Neuronal stem cell (in vitro differentiated cells): ENCODE results near the gene MIF.

Experiments
- DNase-seq: peaks from one replicate; pipeline ENCODE4 v3.0.0-alpha.2; 2013; ENCODE audit warnings: low spot score
- H2AFZ ChIP-seq: one replicate; pipeline ENCODE4 v1.6.1; 2013; ENCODE audit warnings: mild to moderate bottlenecking, low read length, inconsistent platforms
- H2AK5ac ChIP-seq: 2 replicates; pipeline ENCODE4 v1.6.1; 2013; ENCODE audit warnings: low read depth, mild to moderate bottlenecking, inconsistent platforms, low read length, moderate library complexity, mixed read lengths
- H2BK120ac ChIP-seq: 2 replicates; pipeline ENCODE4 v1.6.1; 2013; ENCODE audit warnings: low read depth, mild to moderate bottlenecking, inconsistent platforms, low read length, moderate library complexity, mixed read lengths
- H2BK12ac ChIP-seq: one replicate; pipeline ENCODE4 v1.6.1; 2013; ENCODE audit warnings: low read length, inconsistent platforms
- H2BK15ac ChIP-seq: 2 replicates; pipeline ENCODE4 v1.6.1; 2013; ENCODE audit warnings: mild to moderate bottlenecking, low read length, inconsistent platforms, mixed read lengths
- H2BK5ac ChIP-seq: one replicate; pipeline ENCODE4 v1.6.1; 2013; ENCODE audit warnings: inconsistent platforms, mild to moderate bottlenecking, low read length, moderate library complexity
- H3K14ac ChIP-seq: one replicate; pipeline ENCODE4 v1.6.1; 2013; ENCODE audit warnings: low read length, inconsistent platforms
- H3K18ac ChIP-seq: 2 replicates; pipeline ENCODE4 v1.6.1; 2013; ENCODE audit warnings: low read length, inconsistent platforms
- H3K23ac ChIP-seq: 2 replicates; pipeline ENCODE4 v1.6.1; 2013; ENCODE audit warnings: low read depth, mild to moderate bottlenecking, mixed read lengths, low read length, inconsistent platforms; ENCODE audit not compliant: poor library complexity
- H3K27ac ChIP-seq: replicated peaks from 3 replicates; pipeline ENCODE4 v1.5.1; 2013; ENCODE audit warnings: low read length, inconsistent platforms
- H3K27me3 ChIP-seq, 3 experiments: 2 replicates each; pipeline ENCODE4 v1.6.1; 2013; ENCODE audit warnings: low read length in 3 of 3, mild to moderate bottlenecking in 2 of 3, inconsistent platforms in 1 of 3, low read depth in 1 of 3, mixed read lengths in 1 of 3, moderate library complexity in 1 of 3; ENCODE audit not compliant: control insufficient read depth in 3 of 3, insufficient read depth in 3 of 3
- H3K36me3 ChIP-seq, 2 donors: replicated peaks in 1 of 2; 2 replicates each; pipeline ENCODE4 v1.6.1; 2013; ENCODE audit warnings: low read length in 2 of 2; ENCODE audit not compliant: control insufficient read depth in 2 of 2, insufficient read depth in 2 of 2
- H3K4ac ChIP-seq: 2 replicates; pipeline ENCODE4 v1.6.1; 2013; ENCODE audit warnings: inconsistent platforms, mild to moderate bottlenecking, low read length, moderate library complexity
- H3K4me1 ChIP-seq, 2 donors: 1 replicate in 1 of 2; 2 replicates in 1 of 2; pipeline ENCODE4 v1.6.1; 2013; ENCODE audit warnings: low read length in 2 of 2, low read depth in 1 of 2; ENCODE audit not compliant: control insufficient read depth in 2 of 2, insufficient read depth in 1 of 2
- H3K4me2 ChIP-seq: one replicate; pipeline ENCODE4 v1.6.1; 2013; ENCODE audit warnings: mild to moderate bottlenecking, low read length, inconsistent platforms; ENCODE audit not compliant: insufficient read depth, poor library complexity, severe bottlenecking
- H3K4me3 ChIP-seq, 2 donors: 2 replicates each; pipeline ENCODE4 v1.5.1; 2013; ENCODE audit warnings: low read length in 2 of 2, mild to moderate bottlenecking in 2 of 2, inconsistent platforms in 1 of 2, moderate library complexity in 1 of 2
- H3K79me1 ChIP-seq: one replicate; pipeline ENCODE4 v1.6.1; 2013; ENCODE audit warnings: low read depth, mild to moderate bottlenecking, inconsistent platforms, low read length, moderate library complexity
- H3K9ac ChIP-seq: one replicate; pipeline ENCODE4 v1.6.1; 2013; ENCODE audit warnings: mild to moderate bottlenecking, low read depth, low read length, inconsistent platforms; ENCODE audit not compliant: poor library complexity
- H3K9me3 ChIP-seq, 2 donors: replicated peaks in 1 of 2; 2 replicates each; pipeline versions ENCODE3 to v1.6.1; 2013; ENCODE audit warnings: low read length in 2 of 2, mild to moderate bottlenecking in 2 of 2, inconsistent platforms in 1 of 2, low read depth in 1 of 2, mixed read lengths in 1 of 2, moderate library complexity in 1 of 2; ENCODE audit not compliant: control insufficient read depth in 2 of 2, insufficient read depth in 1 of 2
- H4K8ac ChIP-seq: one replicate; pipeline ENCODE4 v1.6.1; 2013; ENCODE audit warnings: low read depth, mild to moderate bottlenecking, inconsistent platforms, low read length, moderate library complexity
- H4K91ac ChIP-seq: one replicate; pipeline ENCODE4 v1.6.1; 2013; ENCODE audit warnings: low read length, low read depth, mild to moderate bottlenecking, inconsistent platforms; ENCODE audit not compliant: poor library complexity
- WGBS, 2 donors: extraction: QIAGEN DNeasy Blood & Tissue Kit; methylation state at CpG; one replicate each; pipeline ENCODE4 v1.1.7; 2013; ENCODE audit warnings: missing lambda C conversion rate in 2 of 2, mixed read lengths in 1 of 2; ENCODE audit not compliant: insufficient read length in 2 of 2, insufficient replicate concordance in 1 of 2; ENCODE audit errors: extremely low coverage in 2 of 2; 5-methylcytosine and 5-hydroxymethylcytosine counted together

The MIF gene

GRCh38 chr22:23901600-23901999 lies 7.4 kb downstream of the MIF start:
- H2AFZ ChIP-seq = no peak overlapping the region
- no peak overlapping the region for H3K4me2 ChIP-seq
- H3K14ac ChIP-seq = no peak overlapping the region
- no peak overlapping the region for H2BK12ac ChIP-seq
- no peak overlapping the region for H4K91ac ChIP-seq
- H3K27ac ChIP-seq = no peak overlapping the region
- no peak overlapping the region for H3K18ac ChIP-seq
- peaks cover 0 to 1% (median 0%) of the 10 kb centered on the region in 3 experiments for H3K27me3 ChIP-seq
- H3K23ac ChIP-seq = no peak overlapping the region
- H2AK5ac ChIP-seq = no peak overlapping the region
- H2BK15ac ChIP-seq = no peak overlapping the region
- H3K9ac ChIP-seq = no peak overlapping the region
- no peak for DNase-seq
- H3K79me1 ChIP-seq = peaks cover 3% of the 10 kb centered on the region
- H4K8ac ChIP-seq = no peak overlapping the region
- H3K4me1 ChIP-seq = peaks cover 1 to 5% of the 10 kb centered on the region in 2 donors
- H3K4me3 ChIP-seq = no peak overlapping the region
- H2BK5ac ChIP-seq = no peak overlapping the region
- H2BK120ac ChIP-seq = no peak overlapping the region
- no peak overlapping the region for H3K4ac ChIP-seq
- peaks cover 12 to 17% of the 10 kb centered on the region in 2 donors for H3K36me3 ChIP-seq
- WGBS, 2 donors = no CpG with 5 or more reads among the region's 4 CpGs
- H3K9me3 ChIP-seq = no peaks in the 10 kb centered on the region

- Histone ChIP-seq H3K9me3 (no peaks in the 10 kb centered on the region), H2AK5ac (no peak overlapping the region), H3K4ac (no peak overlapping the region), H4K91ac (no peak overlapping the region), H3K23ac (no peak overlapping the region), H3K4me1 (peaks cover 0 to 5% of the 10 kb centered on the region in 2 donors), H3K14ac (no peak overlapping the region), H2BK12ac (no peak overlapping the region), H3K9ac (no peak overlapping the region), H3K27me3 (peaks cover 0 to 1% (median 0%) of the 10 kb centered on the region in 3 experiments), H3K4me2 (no peak overlapping the region), H3K4me3 (no peak overlapping the region), H2BK5ac (peak overlapping the region; percentile 43), H2BK120ac (no peak overlapping the region), H3K18ac (peak overlapping the region; percentile 48), H3K79me1 (no peaks in the 10 kb centered on the region), H2AFZ (no peak overlapping the region), H3K27ac (no peak overlapping the region), H3K36me3 (peaks cover 0 to 3% of the 10 kb centered on the region in 2 donors), H2BK15ac (no peak overlapping the region), H4K8ac (no peak overlapping the region)
- WGBS, 2 donors = no CpG with 5 or more reads among the region's 8 CpGs
- no peak for DNase-seq
Observed at GRCh38 chr22:23903328-23903971, 9.3 kb downstream of the MIF start.

- H3K4me1 ChIP-seq = peaks cover 0 to 5% of the 10 kb centered on the region in 2 donors
- H3K27ac ChIP-seq = no peak overlapping the region
- no peaks in the 10 kb centered on the region for H3K79me1 ChIP-seq
- H3K23ac ChIP-seq = no peak overlapping the region
- H3K4ac ChIP-seq = no peak overlapping the region
- DNase-seq = no peak
- no peaks in the 10 kb centered on the region for H3K9me3 ChIP-seq
- no peak overlapping the region for H2BK15ac ChIP-seq
- H2BK120ac ChIP-seq = no peak overlapping the region
- H2BK12ac ChIP-seq = no peak overlapping the region
- no peak overlapping the region for H2AK5ac ChIP-seq
- H3K36me3 ChIP-seq = peaks cover 0 to 3% of the 10 kb centered on the region in 2 donors
- no peak overlapping the region for H4K91ac ChIP-seq
- H3K4me2 ChIP-seq = no peak overlapping the region
- WGBS, 2 donors = no CpG with 5 or more reads among the region's 5 CpGs
- H2AFZ ChIP-seq = no peak overlapping the region
- H3K18ac ChIP-seq = no peak overlapping the region
- H3K9ac ChIP-seq = no peak overlapping the region
- H4K8ac ChIP-seq = no peak overlapping the region
- H3K27me3 ChIP-seq = peaks cover 0 to 1% (median 0%) of the 10 kb centered on the region in 3 experiments
- no peak overlapping the region for H2BK5ac ChIP-seq
- no peak overlapping the region for H3K14ac ChIP-seq
- H3K4me3 ChIP-seq = no peak overlapping the region
Observed at GRCh38 chr22:23904573-23905254, 10.5 kb downstream of the MIF start.

- no peak overlapping the region for H3K27ac ChIP-seq
- no peak overlapping the region for H4K91ac ChIP-seq
- peak overlapping the region; percentile 26 for H2BK5ac ChIP-seq
- no peak overlapping the region for H2BK12ac ChIP-seq
- H3K4me1 ChIP-seq = peaks cover 0 to 5% of the 10 kb centered on the region in 2 donors
- whole genome bisulfite sequencing, 2 donors = no CpG with 5 or more reads among the region's 4 CpGs
- H3K4me2 ChIP-seq = no peak overlapping the region
- no peak overlapping the region for H2BK120ac ChIP-seq
- no peak for DNase-seq
- H2BK15ac ChIP-seq = no peak overlapping the region
- no peak overlapping the region for H3K14ac ChIP-seq
- H2AK5ac ChIP-seq = peak overlapping the region; percentile 51
- H3K4me3 ChIP-seq = no peak overlapping the region
- H3K4ac ChIP-seq = no peak overlapping the region
- H4K8ac ChIP-seq = peak overlapping the region; percentile 6
- H2AFZ ChIP-seq = no peak overlapping the region
- peaks cover 0 to 3% of the 10 kb centered on the region in 2 donors for H3K36me3 ChIP-seq
- no peaks in the 10 kb centered on the region for H3K9me3 ChIP-seq
- H3K23ac ChIP-seq = no peak overlapping the region
- H3K9ac ChIP-seq = no peak overlapping the region
- H3K18ac ChIP-seq = peak overlapping the region; percentile 87
- H3K27me3 ChIP-seq = peaks cover 0 to 1% (median 0%) of the 10 kb centered on the region in 3 experiments
- H3K79me1 ChIP-seq = no peaks in the 10 kb centered on the region
Observed at GRCh38 chr22:23906641-23907040, 12.5 kb downstream of the MIF start.
